ENCODE measurements around the gene CIBAR2.

Gene CIBAR2

GRCh38 chr16:85138825-85139627 is 26.8 kb upstream of the CIBAR2 start:
- Histone ChIP-seq H3K36me3 (ENCODE audit: control insufficient read depth, insufficient read depth, low read length) (no peaks in the 10 kb centered on the region), H3K4me3 (replicated peaks; ENCODE audit: low read depth, low read length) (no peak overlapping the region), H3K27me3 (replicated peaks; ENCODE audit: control insufficient read depth, insufficient read depth, low read length) (no peaks in the 10 kb centered on the region; the same call in 1 of the 2 replicates)
- TF ChIP-seq CTCF (IDR thresholded peaks at IDR 0.05; ENCODE audit: insufficient read depth, low read length, poor library complexity, severe bottlenecking), result no peak
- DNase-seq (ENCODE audit: extremely low read depth, insufficient read length), result no peak

GRCh38 chr16:85138073-85138824 is 26.0 kb upstream of the CIBAR2 start:
- H3K36me3 ChIP-seq (ENCODE audit: control insufficient read depth, insufficient read depth, low read length), result no peaks in the 10 kb centered on the region
- no peak overlapping the region for H3K4me3 ChIP-seq (replicated peaks; ENCODE audit: low read depth, low read length)
- TF ChIP-seq CTCF (IDR thresholded peaks at IDR 0.05; ENCODE audit: insufficient read depth, low read length, poor library complexity, severe bottlenecking), result no peak
- H3K27me3 ChIP-seq (replicated peaks; ENCODE audit: control insufficient read depth, insufficient read depth, low read length), result no peaks in the 10 kb centered on the region; the same call in 1 of the 2 replicates
- no peak for DNase-seq (ENCODE audit: extremely low read depth, insufficient read length)

- H3K36me3 ChIP-seq (ENCODE audit: control insufficient read depth, insufficient read depth, low read length), result no peaks in the 10 kb centered on the region
- H3K27me3 ChIP-seq (replicated peaks; ENCODE audit: control insufficient read depth, insufficient read depth, low read length), result no peaks in the 10 kb centered on the region; the same call in 1 of the 2 replicates
- no peak for TF ChIP-seq CTCF (IDR thresholded peaks at IDR 0.05; ENCODE audit: insufficient read depth, low read length, poor library complexity, severe bottlenecking)
- no peak overlapping the region for H3K4me3 ChIP-seq (replicated peaks; ENCODE audit: low read depth, low read length)
- DNase-seq (ENCODE audit: extremely low read depth, insufficient read length), result no peak
Observed at GRCh38 chr16:85137323-85138072, 25.2 kb upstream of the CIBAR2 start.

GRCh38 chr16:85136702-85137322 is 24.5 kb upstream of the CIBAR2 start:
- DNase-seq (ENCODE audit: extremely low read depth, insufficient read length), result no peak
- no peak for TF ChIP-seq CTCF (IDR thresholded peaks at IDR 0.05; ENCODE audit: insufficient read depth, low read length, poor library complexity, severe bottlenecking)
- Histone ChIP-seq H3K36me3 (ENCODE audit: control insufficient read depth, insufficient read depth, low read length) (no peaks in the 10 kb centered on the region), H3K27me3 (replicated peaks; ENCODE audit: control insufficient read depth, insufficient read depth, low read length) (no peaks in the 10 kb centered on the region; the same call in 1 of the 2 replicates), H3K4me3 (replicated peaks; ENCODE audit: low read depth, low read length) (no peak overlapping the region)

- no peak overlapping the region for H3K4me3 ChIP-seq (replicated peaks; ENCODE audit: low read depth, low read length)
- no peak for TF ChIP-seq CTCF (IDR thresholded peaks at IDR 0.05; ENCODE audit: insufficient read depth, low read length, poor library complexity, severe bottlenecking)
- no peak for DNase-seq (ENCODE audit: extremely low read depth, insufficient read length)
- no peaks in the 10 kb centered on the region for H3K36me3 ChIP-seq (ENCODE audit: control insufficient read depth, insufficient read depth, low read length)
- no peaks in the 10 kb centered on the region; the same call in 1 of the 2 replicates for H3K27me3 ChIP-seq (replicated peaks; ENCODE audit: control insufficient read depth, insufficient read depth, low read length)
Observed at GRCh38 chr16:85136213-85136701, 24.0 kb upstream of the CIBAR2 start.

All from GM06990 (cell line).